ENCODE results near the gene TMEM158.

DNA sequence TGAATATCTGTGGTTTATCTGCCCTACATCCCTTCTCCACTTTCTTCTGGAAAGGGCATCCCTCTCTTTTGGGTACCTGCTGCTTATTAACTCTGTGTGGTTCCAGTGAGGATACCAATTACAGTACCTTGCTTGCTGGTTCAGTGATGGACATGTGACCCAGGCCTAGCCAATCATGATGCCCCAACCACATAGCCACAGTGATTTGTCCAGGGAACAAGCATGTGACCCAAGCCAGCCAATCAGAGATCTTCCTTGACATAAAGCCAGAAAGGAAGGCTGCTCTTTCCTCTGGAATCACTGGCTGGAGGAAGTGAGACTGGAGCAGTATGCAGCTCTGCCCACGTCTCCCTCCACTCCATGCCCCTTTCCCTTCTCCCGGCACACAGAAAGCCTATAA lies 10.9 kb upstream of the TMEM158 start:
- TF ChIP-seq, protein P1, sequence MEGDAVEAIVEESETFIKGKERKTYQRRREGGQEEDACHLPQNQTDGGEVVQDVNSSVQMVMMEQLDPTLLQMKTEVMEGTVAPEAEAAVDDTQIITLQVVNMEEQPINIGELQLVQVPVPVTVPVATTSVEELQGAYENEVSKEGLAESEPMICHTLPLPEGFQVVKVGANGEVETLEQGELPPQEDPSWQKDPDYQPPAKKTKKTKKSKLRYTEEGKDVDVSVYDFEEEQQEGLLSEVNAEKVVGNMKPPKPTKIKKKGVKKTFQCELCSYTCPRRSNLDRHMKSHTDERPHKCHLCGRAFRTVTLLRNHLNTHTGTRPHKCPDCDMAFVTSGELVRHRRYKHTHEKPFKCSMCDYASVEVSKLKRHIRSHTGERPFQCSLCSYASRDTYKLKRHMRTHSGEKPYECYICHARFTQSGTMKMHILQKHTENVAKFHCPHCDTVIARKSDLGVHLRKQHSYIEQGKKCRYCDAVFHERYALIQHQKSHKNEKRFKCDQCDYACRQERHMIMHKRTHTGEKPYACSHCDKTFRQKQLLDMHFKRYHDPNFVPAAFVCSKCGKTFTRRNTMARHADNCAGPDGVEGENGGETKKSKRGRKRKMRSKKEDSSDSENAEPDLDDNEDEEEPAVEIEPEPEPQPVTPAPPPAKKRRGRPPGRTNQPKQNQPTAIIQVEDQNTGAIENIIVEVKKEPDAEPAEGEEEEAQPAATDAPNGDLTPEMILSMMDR (IDR thresholded peaks at IDR 0.05), result no peak
- TF ChIP-seq FOXM1 (IDR thresholded peaks at IDR 0.05; ENCODE audit: low read depth) (no peak), GABPA (IDR thresholded peaks at IDR 0.05; ENCODE audit: low read depth) (no peak), SMC3 (IDR thresholded peaks at IDR 0.05; ENCODE audit: low read depth, low read length) (no peak), EZH2phosphoT487 (IDR thresholded peaks at IDR 0.05; ENCODE audit: borderline replicate concordance, low read depth) (no peak), EP300 (IDR thresholded peaks at IDR 0.05; ENCODE audit: borderline replicate concordance in 1 of 2, low read depth in 1 of 2, low read length in 1 of 2) (no peak), SIN3A (IDR thresholded peaks at IDR 0.05; ENCODE audit: borderline replicate concordance, low read depth, low read length) (no peak)
- TF ChIP-seq, protein P2, sequence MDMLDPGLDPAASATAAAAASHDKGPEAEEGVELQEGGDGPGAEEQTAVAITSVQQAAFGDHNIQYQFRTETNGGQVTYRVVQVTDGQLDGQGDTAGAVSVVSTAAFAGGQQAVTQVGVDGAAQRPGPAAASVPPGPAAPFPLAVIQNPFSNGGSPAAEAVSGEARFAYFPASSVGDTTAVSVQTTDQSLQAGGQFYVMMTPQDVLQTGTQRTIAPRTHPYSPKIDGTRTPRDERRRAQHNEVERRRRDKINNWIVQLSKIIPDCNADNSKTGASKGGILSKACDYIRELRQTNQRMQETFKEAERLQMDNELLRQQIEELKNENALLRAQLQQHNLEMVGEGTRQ (IDR thresholded peaks at IDR 0.05; ENCODE audit: borderline replicate concordance, low read depth, low read length), result no peak

All from SK-N-SH (cell line).